COR-L47 (cell line): ENCODE measurements around the gene DYSF.

ENCODE experiments used
- DNase-seq: peaks from one replicate; lab custom pipeline; 2025; lab: John Stamatoyannopoulos, UW

DYSF gene

GRCh38 chr2:71571945-71572344 is 118.6 kb downstream of the DYSF start:
- DNase-seq: no peak

- no peak for DNase-seq
These were observed 122.6 kb downstream of the DYSF start for GRCh38 chr2:71575966-71576365.

GRCh38 chr2:71576541-71576940 is 123.2 kb downstream of the DYSF start:
- DNase-seq: no peak

- no peak for DNase-seq
These were observed 123.8 kb downstream of the DYSF start for GRCh38 chr2:71577209-71577608.

GRCh38 chr2:71578767-71579342 is 125.5 kb downstream of the DYSF start:
- DNase-seq: no peak

- no peak for DNase-seq
These were observed 127.7 kb downstream of the DYSF start for GRCh38 chr2:71581026-71581425.

- DNase-seq: no peak
These were observed 130.5 kb downstream of the DYSF start for GRCh38 chr2:71583876-71584275.

GRCh38 chr2:71586471-71586870 is 133.1 kb downstream of the DYSF start:
- DNase-seq: no peak

- DNase-seq: no peak
These were observed 134.2 kb downstream of the DYSF start for GRCh38 chr2:71587509-71588073.

GRCh38 chr2:71588497-71589170 is 135.3 kb downstream of the DYSF start:
- no peak for DNase-seq

- DNase-seq: no peak
These were observed 136.4 kb downstream of the DYSF start for GRCh38 chr2:71589763-71590162.

GRCh38 chr2:71591044-71591443 is 137.7 kb downstream of the DYSF start:
- DNase-seq: no peak

- no peak for DNase-seq
These were observed 138.9 kb downstream of the DYSF start for GRCh38 chr2:71592181-71592711.

GRCh38 chr2:71595569-71595968 is 142.2 kb downstream of the DYSF start:
- no peak for DNase-seq

GRCh38 chr2:71596011-71596410 is 142.7 kb downstream of the DYSF start:
- no peak for DNase-seq

GRCh38 chr2:71597756-71598155 is 144.4 kb downstream of the DYSF start:
- no peak for DNase-seq

- DNase-seq: no peak
These were observed 145.2 kb downstream of the DYSF start for GRCh38 chr2:71598526-71598925.

- DNase-seq: no peak
These were observed 145.7 kb downstream of the DYSF start for GRCh38 chr2:71599038-71599437.

GRCh38 chr2:71599646-71600236 is 146.4 kb downstream of the DYSF start:
- DNase-seq: no peak

- no peak for DNase-seq
These were observed 147.2 kb downstream of the DYSF start for GRCh38 chr2:71600555-71600954.

- DNase-seq: no peak
These were observed 148.1 kb downstream of the DYSF start for GRCh38 chr2:71601136-71602114.

- no peak for DNase-seq
These were observed 148.7 kb downstream of the DYSF start for GRCh38 chr2:71602115-71602495.
